ENCODE measurements around the gene IQSEC3.

Gene IQSEC3

DNA sequence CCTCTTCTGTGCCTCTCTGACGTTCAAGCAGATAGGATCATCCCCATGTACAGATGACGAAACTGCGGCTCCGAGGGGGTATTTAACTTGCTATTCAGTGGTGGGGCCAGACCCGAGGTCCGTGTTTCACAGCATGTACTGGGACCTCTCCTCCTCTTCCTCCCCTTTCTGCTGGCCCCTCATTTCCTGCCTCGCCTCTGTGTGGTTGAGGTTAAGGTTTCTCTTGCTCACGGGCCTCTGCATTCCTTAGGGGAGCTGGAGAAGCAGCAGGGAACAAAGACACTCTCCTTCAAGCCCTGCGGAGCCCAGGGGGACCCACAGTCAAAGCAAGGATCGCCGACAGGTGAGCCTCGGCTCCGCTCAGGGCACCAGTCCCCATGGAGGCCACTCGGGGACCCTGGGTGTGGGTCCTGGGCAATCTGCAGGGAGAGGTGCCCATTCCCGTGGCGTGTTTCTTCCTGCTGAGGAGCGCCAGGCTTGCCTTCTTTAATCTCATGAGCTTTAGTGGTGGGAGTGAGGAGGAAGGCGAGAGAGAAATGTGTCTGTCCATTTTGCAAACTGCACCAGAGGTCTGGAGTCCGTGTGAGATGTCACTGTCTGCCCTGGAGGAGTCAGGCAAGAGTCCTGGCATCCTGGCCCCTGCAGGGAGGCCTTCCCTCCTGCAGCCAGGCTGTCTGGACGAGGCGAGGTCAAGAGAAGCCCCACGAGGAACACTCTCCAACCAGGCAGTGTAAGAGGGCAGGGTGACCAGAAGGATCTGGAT lies 102.4 kb downstream of the IQSEC3 start:
- no peak for DNase-seq

DNA sequence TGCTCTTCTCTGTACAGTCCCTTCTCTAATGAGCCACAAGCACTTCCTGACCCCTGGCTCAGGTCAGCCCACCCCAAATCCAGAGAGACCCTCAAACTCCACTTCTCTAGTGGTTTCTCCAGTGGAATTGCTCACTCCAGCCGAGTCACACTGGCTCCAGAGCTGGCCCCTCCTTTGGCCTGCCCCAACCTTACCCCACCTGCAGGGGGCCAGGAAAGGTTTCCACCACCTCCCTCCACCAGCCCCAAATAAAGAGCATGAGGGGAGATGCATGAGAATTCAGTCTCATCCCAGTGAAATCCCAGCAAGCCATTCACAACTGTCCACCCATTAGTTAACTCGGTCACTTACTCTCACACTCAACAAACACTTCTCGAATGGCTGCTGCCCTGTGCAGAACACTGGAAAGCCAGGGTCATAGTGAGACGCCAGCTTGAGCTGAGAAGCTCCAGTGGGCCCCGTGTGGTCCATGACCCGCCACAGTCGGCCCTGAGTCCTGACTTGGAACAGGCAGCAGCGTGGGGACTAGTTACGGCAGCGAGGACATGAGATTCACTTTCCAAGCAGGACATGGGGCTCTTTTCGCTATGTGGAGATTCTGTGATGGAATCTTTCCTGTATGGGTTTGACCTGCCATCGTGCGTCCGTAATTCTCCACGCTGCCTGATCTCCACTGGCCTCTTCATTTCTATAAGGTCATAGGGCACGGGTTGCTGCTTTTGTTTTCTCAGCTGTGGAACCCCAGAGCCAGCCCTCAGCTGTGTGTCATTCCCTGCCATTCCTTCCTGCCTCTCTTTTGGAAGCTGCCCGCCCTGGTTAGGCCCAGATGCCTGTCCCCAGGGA lies 103.2 kb downstream of the IQSEC3 start:
- DNase-seq = no peak

DNA sequence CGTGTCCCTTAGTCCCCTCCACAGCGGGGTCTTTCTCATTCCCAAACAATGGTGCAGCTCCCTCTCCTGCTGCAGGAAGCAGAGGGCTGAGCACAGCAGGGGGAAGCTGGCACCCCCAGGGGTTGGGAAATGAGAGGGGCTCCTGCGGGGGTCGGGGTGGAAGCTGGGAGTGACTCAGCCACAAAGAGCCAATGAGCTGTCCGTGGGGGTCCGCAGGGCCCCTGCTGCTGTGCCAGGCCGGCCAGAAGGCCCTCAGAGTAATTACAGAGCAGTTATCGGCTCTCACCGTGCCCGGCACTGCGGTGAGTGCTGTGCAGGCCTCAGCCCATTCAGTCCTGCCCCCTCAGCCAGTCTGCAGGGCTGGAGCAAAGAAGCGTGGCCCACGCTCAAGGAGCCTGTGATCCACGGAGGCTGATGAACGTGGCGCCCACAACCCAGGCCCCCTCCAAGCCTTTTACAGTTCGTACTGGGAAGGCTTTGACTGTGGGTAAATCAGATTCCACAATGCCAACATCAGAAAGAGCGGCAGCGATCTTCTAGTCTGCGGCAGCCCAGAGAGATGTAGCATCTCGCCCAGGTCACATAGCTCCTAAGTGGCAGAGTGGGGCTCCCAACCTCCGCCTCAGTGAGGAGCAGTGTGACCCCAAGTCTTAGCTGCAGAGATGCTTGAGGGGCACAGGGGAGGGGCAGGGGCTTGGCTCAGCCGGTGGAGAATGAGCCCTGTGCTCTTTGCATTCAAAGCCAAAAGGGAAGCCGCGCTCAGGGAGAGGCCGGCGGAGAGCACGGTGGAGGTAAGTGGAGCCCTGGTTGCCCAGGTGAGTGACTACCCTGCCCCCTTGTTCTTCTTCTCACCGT lies 104.0 kb downstream of the IQSEC3 start:
- DNase-seq = no peak

DNA sequence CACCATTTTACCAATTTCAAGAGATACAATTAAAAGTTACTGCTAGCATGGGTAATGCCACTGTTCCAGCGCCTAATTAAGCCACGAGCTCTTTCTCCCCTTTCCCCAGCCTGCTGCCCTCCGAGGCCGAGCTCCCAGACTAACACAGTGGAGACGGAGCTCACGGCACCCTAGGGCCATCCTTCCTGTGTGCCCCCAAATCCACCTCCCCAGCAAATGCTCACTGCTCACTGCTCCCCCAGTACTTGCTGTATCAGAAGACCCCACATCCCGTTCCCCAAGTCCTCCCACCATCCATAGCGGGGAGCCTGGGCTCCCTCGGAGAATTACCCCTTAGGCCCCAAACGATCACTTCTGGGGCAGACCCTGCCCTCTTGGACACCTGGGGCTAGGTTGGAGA lies 104.7 kb downstream of the IQSEC3 start:
- DNase-seq = no peak

DNA sequence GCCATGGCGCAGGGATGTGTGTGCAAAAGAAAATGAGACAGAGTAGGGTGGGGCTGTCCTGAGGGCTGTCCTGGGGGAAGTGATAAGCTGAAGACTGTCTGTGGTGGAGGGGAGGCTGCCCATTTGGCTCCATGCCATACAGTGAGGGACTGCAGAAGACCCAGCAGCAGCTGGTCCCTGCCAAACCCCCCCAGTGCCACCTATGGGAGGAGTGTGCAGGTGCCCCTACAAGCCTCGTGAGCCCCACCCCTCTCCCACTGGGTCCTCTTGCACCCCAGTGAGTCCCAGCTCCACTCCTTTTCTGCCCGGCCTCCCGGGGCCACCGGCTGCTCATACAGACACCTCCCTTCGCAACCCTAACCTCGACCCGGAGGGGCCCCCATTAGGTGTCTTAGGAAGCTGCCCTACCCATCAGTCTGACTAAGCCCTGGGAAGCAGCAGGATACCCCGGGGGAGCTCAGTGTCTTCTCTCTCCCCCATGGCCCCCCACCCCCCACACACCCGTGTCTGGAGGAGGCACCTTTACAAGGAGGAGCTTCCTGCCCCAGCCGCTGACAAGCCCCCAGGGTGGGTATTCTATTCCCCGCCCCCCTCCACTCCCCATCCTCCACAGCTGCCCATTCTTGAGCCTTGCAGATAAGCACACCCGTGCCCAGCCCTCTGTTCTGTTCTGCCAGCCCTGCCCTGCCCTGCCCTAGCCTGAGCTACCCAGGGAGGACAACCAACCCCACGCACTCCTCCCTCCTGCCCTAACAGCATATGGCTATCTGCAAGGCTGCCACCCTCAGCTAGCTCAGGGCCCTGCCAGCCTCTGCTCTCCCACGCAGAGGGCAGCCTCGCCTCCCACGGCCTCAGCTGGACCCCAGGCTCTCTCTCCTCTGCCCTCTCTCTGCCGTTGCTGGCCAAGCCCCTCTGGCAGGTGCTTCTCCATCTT lies 105.4 kb downstream of the IQSEC3 start:
- no peak for DNase-seq

DNA sequence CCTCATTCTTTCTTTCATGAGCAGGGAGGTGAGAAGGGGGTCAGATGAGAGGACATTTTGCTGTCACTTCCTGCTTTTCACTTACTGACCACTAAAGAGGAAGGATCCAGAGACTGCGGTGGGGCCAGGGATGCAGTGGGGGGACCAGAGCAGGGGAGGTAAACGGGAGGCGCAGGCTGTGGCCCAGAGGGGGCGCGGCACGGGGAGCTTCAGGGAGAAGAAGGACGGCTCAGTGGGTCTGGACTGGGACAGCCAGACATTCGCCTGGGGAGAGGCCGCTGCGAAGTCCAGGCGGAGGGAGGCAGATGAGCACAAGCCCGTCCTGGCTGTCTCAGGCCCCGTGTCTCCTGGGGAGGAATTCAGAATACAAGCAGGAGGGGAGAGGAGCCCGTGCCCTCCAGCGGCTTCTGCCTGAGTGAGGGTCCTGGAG lies 106.2 kb downstream of the IQSEC3 start:
- DNase-seq = no peak

DNA sequence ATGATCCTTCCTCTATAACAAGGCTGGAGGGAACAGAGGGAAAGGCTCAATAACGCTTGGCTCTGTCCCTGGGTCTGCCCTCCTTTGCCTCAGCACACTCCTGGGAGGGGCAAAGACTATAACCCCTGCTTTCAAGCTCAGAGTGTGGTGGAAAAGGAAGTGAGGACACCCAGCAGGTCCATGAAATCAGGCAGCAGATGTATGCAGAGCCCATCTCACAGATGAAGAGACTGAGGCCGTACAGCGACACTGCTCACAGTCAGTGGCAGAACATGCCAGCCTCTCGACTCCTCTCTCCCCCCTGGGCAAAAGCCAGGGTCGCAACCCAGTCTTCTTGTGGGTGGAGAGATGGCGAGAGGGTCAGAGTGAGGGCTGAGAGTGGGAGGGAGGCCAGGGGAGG lies 107.6 kb downstream of the IQSEC3 start:
- no peak for DNase-seq

DNA sequence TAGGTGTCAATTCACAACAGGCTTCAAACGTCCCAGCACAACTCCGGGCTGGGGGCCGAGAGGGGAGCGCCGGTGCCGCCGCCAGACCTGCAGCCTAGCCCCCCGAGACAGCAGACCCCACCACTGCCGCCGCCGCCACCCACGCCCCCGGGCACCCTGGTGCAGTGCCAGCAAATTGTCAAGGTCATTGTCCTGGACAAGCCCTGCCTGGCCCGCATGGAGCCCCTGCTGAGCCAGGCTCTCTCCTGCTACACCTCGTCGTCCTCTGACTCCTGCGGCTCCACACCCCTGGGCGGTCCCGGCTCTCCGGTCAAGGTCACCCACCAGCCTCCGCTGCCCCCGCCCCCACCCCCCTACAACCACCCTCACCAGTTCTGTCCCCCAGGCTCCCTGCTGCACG lies 108.0 kb downstream of the IQSEC3 start:
- no peak for DNase-seq

DNA sequence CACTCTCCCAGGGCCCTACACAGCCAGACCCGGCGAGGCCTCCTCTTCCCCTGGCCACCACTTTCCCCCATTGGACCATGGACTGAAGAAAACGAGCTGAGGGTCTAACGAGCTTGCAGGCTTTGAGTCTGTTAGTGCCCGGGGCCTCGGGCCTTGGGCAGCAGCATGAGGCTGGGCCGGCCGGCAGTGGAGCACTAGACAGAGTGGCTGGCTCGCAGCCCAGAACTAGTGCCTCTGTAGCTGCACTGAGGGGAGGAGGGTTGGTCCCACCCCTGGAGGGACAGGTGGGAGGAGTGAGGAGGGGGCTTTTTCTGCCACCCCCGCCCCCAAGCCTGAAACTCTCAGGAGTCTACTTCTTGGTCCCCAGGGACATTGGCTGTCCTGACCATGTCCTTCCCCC lies 108.7 kb downstream of the IQSEC3 start:
- no peak for DNase-seq

DNA sequence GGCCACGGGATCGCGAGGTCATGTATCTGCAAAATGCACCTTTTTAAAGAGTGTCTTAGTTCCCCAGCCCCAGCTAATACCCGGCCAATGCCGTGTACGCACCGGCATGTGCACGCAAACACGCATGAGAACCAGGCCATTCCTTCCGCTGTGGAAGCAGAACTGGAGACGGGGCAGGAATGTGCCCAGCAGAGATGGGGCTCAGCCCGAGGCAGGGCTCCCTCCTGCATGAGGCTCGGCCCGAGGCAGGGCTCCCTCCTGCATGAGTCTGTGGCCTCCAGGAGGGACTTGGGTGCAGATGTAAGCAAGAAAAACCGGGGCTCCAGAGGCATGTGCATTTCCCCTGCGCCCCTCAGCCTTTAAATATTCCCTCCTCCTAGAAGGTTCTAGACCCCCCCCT lies 109.2 kb downstream of the IQSEC3 start:
- DNase-seq = no peak

DNA sequence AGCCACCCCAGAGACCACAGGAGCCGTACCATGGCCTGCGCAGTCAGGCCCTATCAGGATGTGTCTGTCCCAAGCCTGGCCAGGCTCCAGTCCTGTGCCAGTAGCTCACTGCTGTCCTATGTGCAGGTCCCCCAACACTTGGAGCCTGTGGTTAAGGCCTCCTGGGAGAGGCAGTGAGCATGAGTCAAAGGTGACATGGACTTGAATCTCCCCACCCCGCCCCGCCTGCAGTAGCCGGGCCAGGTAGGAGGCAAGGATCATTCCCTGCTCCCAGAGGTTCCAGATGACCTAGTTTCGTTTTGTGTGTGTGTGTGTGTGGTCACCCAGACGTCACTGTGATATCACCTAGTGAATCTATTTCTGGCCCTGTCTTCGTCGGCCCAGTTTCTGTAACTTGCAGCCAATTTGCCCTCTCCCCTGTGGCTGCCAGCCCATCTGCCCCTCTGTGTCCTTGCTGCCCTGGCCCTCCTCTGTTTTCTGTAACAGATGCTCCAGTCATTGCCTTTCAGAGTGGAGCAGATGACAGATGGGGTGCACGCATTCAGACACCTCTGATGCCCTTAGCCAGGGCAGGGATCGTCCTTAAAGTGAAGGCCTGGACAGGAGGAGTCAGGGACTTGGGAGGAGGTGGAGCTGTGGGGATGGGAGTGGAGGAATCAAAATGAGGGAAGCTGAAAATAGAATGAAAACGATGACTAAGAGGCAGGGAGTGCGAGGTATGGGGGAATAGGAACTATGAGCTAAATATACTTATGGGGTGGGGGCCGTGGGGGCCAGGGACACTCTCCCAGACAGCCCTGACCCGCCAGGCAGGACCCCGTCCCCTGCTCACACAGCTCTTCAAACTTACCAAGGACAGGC lies 110.0 kb downstream of the IQSEC3 start:
- no peak for DNase-seq

DNA sequence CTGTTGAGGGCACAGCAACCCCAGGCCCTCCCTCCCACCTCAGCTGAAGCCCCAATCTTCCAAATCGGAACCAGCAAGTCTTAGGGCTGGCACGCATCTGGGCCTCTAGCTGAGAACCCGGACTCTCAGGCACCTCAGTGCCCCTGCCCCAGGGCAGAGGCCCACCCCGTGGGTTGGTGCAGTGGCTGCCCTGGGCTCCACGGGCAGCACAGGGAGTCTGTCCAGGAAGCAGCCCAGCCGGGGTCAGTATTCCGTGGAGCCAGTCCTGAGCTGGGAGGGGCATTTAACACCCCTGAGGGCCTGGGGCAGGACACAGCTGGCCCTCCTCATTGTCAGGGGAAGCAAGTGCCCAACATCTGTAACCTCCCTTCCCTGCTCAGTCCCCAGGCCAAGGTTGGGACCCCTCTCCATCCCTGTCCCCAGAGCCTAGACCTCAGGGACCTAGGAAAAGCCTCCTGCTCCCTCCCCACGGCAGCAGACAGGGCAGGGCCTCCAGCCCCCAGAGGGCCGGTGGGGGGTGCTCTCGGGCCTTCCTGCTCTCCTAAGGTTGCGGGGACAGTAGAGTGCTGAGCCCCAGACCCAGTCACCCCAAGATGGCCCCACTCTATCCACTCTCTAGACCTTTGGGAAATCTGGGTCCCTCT lies 110.9 kb downstream of the IQSEC3 start:
- no peak for DNase-seq

DNA sequence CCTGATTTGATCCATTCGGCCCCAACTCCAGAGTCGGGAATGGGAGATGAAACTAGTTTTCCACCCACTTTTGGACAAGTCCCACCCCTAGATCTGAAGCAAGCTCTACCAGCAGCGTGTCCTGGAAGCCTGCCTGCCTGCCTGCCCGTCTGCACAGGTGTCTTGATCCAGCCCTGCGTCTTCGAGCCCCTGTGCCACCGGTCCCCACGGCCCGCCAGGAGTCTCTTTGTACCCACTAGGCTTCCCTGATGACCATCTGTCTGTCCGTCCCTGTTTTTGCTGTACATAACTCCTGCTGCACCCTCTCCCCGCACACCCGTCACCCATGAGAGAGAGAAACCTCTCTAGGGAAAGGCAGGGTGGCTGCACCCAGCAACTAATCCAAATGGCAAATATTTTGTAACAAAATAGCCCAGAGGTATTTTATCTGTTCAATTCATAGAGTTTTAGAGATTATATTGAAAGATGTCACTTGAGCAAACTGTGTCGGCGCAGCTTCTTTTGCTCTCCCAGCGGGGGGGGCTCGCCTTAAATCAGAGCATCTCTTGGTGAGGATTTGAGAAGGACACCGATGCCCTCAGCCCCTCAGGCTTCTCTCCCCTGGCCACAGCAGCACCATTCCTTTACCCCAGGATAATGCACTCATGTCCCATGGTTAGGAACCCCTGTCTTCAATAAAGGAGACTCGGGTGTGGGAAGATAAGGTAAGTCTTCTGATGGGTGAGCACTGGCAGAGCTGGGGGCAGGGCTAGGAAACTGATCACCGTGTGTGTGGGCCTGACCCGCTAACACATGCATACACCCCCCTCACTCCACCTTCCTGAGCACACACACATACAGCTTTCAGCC lies 111.6 kb downstream of the IQSEC3 start:
- no peak for DNase-seq

DNA sequence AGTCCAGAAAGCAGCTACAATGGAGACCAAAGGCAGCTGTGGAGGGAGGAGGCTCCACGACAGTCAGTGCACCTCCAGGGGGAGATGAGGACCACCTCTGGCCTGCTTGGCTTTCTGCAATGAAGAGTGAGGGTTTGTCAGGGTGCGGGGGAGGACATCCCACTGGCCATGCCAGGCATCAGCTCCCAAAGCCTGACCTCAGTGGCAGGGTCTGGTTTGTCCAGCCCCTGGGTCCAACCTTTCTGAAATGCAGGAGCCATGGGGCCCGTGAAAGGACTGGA lies 112.2 kb downstream of the IQSEC3 start:
- no peak for DNase-seq

DNA sequence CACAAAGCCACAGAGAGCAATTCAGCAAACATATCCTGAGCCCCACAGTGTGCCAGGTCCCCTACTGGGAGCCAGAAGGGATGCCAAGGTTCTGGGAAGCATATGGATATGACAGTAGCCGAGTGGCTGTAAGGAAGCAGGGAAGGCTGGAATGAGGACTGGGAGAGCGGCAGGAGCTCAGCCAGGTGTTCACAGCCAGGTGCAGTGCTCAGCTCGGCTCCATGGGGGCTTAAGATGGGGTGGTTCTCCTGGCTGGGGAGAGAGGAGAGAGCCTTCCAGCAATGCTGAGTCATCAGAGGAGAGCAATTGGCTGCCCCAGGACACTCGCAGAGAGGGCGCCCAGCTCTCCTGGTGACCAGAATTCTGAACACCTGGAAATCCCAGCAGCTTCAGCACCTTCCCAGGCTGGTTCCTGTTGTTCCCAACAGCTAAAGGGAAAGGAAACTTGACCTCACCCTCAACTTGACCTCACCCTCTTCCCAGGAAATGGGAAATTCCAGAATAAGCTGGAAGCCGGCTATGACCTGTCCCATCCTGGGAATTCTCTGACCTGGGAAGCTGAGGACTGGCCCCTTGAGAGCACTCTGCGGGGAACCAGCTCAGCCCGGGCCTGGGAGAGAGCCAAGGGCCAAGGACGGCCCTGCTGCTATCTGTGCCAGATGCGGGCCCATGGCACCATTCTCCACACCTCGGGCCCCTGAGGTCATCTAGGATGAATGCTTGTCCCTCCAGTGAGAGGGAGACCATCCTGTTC lies 112.7 kb downstream of the IQSEC3 start:
- no peak for DNase-seq

DNA sequence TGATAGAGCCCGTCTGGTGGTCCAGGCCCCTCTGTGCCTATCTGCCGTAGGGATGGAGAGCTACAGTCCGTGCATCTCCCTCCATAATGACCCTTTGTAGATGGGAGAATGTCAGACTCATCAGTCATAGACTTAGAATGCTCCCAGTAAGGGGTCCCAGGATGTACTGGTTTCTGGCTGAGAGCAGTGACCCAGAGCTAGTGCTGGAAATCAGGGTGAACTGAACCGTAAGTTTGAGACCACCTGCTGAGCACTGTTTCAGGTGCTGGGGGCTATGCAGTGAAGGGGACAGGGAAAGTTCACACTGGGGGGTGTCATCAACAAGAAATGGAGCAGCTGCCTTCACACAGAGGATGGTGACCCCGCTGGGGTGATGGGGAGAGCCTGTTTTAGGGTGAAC lies 113.3 kb downstream of the IQSEC3 start:
- no peak for DNase-seq

DNA sequence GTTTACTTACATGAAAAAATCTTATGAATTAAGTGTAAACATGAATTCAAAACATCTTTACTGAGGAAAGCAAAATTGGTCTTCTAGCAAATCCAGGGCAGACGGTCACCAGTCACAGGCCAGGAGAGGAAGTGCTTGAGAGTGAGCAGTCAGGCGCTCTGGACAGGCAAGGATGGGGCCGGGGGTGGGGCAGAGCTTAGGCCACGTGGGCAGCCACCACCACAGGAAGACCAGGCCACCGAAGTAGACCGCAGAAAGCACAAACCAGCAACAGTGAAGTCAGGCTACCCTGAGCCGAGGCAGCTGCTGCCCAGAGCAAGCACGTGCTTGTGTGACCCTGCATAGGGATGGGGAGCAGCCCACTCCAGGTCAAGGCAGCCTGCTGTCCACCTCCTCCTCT lies 113.9 kb downstream of the IQSEC3 start:
- DNase-seq = no peak

DNA sequence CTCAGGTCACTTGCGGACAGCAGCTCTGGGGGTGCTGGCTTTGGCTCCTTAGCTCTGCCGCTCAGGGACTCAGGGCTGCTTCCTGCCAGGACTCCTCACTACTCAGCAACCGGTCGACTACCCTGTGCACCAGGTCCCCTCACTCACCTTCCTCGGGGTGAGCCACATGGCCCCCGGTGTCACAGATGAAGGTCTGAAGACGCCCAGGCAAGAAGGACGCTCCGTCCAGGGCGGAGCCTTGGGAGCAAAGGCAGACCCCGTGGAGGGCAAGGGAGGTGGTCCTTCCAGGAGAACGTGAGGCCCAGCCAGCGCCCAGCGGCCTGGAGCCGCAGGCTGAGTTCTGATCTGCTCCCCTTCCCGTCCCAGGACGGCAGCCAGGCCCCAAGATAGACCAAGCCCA lies 115.4 kb downstream of the IQSEC3 start:
- no peak for DNase-seq

DNA sequence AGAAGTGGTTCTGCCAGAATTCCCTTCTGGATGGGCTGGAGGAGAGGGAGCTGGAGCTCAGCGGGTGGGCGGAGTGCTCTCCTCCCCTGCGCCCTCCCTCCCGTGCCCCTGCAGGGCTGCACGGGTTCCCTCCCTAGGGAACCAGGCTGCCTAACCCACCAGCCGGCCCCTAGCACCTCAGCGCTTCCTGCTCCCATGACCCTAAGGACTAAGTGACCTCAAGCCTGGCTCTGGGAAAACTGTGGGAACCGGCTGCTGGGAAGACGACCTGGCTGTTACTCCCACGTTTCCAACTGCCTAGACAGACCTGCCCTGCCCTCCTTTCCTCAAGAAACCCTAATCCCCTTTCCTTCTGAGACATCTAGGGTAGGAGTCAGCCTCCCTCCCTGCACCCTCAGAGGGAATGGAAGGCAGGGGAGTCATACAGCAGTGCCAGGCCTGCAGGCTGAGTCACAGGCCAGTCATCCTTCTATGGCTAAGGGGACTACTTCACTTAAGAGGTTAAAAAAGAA lies 115.9 kb downstream of the IQSEC3 start:
- DNase-seq = no peak
